Measurements from ENCODE around the gene SH3BP2.

DNA sequence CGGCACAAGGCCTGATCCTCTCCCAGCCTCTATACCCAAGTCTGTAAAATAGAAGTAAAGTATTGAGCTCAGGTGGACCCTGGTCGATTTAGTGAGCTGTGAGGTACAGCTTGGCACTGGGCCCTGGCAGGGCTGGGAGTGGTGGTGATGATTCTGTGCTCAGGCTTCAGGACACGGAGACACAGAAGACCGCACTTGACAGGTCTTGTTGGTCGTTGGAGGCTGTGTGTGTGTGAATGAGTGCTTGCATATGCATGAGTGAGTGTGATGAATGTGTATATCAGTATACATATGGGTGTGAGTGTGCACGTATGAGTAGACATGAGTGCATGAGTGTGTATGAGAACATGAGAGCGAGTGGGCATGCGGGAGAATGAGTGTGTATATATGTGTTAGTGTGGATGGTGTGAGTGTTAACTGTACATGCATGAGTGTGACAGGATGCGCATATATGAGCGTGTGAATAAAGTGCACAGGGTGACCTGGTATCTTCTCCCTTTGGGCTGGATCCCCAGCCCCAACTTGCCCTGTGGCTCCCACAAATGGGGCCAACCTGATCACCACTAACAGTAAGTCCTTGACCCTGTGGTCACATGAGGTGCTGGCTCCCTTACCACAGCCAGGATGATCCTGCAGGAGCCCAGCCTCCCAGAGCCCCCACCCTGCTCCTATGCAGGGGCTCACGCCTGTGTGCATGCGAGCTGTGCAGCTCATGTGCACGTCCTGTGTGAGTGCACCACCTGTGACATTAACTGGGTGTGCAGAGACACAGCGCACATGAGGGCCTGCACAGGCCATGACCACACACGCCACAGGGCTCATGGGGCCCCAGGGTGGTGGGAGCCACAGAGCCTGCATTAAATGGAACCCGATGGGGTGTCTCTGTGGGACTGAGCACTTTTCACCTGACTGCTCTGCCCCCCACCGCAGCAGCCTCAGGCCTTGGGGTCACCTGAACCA lies 20.8 kb downstream of the SH3BP2 start:
- TF ChIP-seq, protein P1, sequence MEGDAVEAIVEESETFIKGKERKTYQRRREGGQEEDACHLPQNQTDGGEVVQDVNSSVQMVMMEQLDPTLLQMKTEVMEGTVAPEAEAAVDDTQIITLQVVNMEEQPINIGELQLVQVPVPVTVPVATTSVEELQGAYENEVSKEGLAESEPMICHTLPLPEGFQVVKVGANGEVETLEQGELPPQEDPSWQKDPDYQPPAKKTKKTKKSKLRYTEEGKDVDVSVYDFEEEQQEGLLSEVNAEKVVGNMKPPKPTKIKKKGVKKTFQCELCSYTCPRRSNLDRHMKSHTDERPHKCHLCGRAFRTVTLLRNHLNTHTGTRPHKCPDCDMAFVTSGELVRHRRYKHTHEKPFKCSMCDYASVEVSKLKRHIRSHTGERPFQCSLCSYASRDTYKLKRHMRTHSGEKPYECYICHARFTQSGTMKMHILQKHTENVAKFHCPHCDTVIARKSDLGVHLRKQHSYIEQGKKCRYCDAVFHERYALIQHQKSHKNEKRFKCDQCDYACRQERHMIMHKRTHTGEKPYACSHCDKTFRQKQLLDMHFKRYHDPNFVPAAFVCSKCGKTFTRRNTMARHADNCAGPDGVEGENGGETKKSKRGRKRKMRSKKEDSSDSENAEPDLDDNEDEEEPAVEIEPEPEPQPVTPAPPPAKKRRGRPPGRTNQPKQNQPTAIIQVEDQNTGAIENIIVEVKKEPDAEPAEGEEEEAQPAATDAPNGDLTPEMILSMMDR (IDR thresholded peaks at IDR 0.05) = no peak
- TF ChIP-seq POLR2A (IDR thresholded peaks at IDR 0.05) = no peak
- TF ChIP-seq POLR2AphosphoS5 (IDR thresholded peaks at IDR 0.05) = no peak
